ENCODE results near the gene NDC80. TPM values are rescaled to one million over a fixed set of nuclear protein-coding genes. Genes with fewer than 3 reads are reported as not detected.
A peak's percentile ranks its signal among the peaks of the same experiment; 100 is the strongest.

The NDC80 gene
- total RNA-seq, 1 donor from 2014 or later = not detected

- intact Hi-C loops (cut with DNase I) = no loop called here
Measured at GRCh38 chr18:2618009-2618408, 46.7 kb downstream of the NDC80 start.

GRCh38 chr18:2625217-2625616, 53.9 kb downstream of the NDC80 start:
- TF ChIP-seq, protein P1, sequence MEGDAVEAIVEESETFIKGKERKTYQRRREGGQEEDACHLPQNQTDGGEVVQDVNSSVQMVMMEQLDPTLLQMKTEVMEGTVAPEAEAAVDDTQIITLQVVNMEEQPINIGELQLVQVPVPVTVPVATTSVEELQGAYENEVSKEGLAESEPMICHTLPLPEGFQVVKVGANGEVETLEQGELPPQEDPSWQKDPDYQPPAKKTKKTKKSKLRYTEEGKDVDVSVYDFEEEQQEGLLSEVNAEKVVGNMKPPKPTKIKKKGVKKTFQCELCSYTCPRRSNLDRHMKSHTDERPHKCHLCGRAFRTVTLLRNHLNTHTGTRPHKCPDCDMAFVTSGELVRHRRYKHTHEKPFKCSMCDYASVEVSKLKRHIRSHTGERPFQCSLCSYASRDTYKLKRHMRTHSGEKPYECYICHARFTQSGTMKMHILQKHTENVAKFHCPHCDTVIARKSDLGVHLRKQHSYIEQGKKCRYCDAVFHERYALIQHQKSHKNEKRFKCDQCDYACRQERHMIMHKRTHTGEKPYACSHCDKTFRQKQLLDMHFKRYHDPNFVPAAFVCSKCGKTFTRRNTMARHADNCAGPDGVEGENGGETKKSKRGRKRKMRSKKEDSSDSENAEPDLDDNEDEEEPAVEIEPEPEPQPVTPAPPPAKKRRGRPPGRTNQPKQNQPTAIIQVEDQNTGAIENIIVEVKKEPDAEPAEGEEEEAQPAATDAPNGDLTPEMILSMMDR (IDR thresholded peaks at IDR 0.05) = no peak
- Histone ChIP-seq H3K27ac (no peak overlapping the region), H3K27me3 (no peaks in the 10 kb centered on the region), H3K4me3 (no peak overlapping the region), H3K36me3 (no peaks in the 10 kb centered on the region), H3K4me1 (no peaks in the 10 kb centered on the region), H3K9me3 (no peaks in the 10 kb centered on the region)
- DNase-seq (ENCODE audit: low spot score in 2 of 2) = no peak
- intact Hi-C loops (cut with DNase I) = no loop called here

More at GRCh38 chr18:2618009-2618408, 46.7 kb downstream of the NDC80 start:
- Histone ChIP-seq H3K27me3 (no peaks in the 10 kb centered on the region), H3K4me1 (no peaks in the 10 kb centered on the region), H3K27ac (no peak overlapping the region), H3K4me3 (no peak overlapping the region), H3K36me3 (no peaks in the 10 kb centered on the region), H3K9me3 (no peaks in the 10 kb centered on the region)
- no peak for DNase-seq (ENCODE audit: low spot score in 2 of 2)
- TF ChIP-seq, protein P1 (IDR thresholded peaks at IDR 0.05) = no peak

GRCh38 chr18:2627821-2628276, 56.5 kb downstream of the NDC80 start:
- H3K4me1 ChIP-seq = no peaks in the 10 kb centered on the region
- H3K27ac ChIP-seq = no peak overlapping the region
- no peaks in the 10 kb centered on the region for H3K36me3 ChIP-seq
- intact Hi-C loops (cut with DNase I) = no loop called here
- TF ChIP-seq, protein P1 (IDR thresholded peaks at IDR 0.05) = no peak
- H3K9me3 ChIP-seq = no peaks in the 10 kb centered on the region
- no peak overlapping the region for H3K4me3 ChIP-seq
- H3K27me3 ChIP-seq = no peaks in the 10 kb centered on the region
- DNase-seq (ENCODE audit: low spot score in 2 of 2) = no peak

GRCh38 chr18:2629003-2629402, 57.6 kb downstream of the NDC80 start:
- TF ChIP-seq, protein P1 (IDR thresholded peaks at IDR 0.05) = no peak

GRCh38 chr18:2635586-2635985, 64.2 kb downstream of the NDC80 start:
- H3K9me3 ChIP-seq = no peaks in the 10 kb centered on the region
- TF ChIP-seq, protein P1 (IDR thresholded peaks at IDR 0.05) = no peak
- no peak for DNase-seq (ENCODE audit: low spot score in 2 of 2)
- intact Hi-C loops (cut with DNase I) = no loop called here
- no peak overlapping the region for H3K27ac ChIP-seq
- H3K4me1 ChIP-seq = no peaks in the 10 kb centered on the region
- no peak overlapping the region for H3K4me3 ChIP-seq
- H3K36me3 ChIP-seq = no peaks in the 10 kb centered on the region
- no peaks in the 10 kb centered on the region for H3K27me3 ChIP-seq

More at GRCh38 chr18:2629003-2629402, 57.6 kb downstream of the NDC80 start:
- Histone ChIP-seq H3K4me1 (no peaks in the 10 kb centered on the region), H3K9me3 (no peaks in the 10 kb centered on the region), H3K27ac (no peak overlapping the region), H3K36me3 (no peaks in the 10 kb centered on the region), H3K4me3 (no peak overlapping the region), H3K27me3 (no peaks in the 10 kb centered on the region)
- intact Hi-C loops (cut with DNase I) = no loop called here
- no peak for DNase-seq (ENCODE audit: low spot score in 2 of 2)

DNA sequence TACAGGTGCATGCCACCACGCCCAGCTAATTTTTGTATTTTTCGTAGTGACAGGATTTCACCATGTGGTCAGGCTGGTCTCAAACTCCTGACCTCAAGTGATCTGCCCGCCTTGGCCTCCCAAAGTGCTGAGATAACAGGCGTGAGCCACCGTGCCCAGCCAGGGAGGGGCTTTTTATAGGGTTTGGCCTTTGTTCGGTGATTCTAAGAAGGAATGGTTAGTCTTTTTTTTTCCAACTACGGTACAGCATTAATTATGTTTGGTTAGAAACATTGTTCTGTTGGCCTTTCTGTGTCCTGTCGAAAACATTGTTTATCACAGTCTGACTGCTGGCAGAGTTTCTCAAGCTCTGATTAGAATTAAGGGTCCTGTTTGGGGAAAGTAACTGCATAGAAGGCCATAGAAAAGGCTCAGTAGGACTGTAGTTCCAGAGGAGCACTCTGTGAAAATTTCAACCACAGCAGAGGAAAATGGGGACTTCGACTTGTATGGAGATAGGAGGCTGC, 64.8 kb downstream of the NDC80 start:
- Histone ChIP-seq H3K27me3 (no peaks in the 10 kb centered on the region), H3K36me3 (no peaks in the 10 kb centered on the region), H3K9me3 (no peaks in the 10 kb centered on the region), H3K4me3 (no peak overlapping the region), H3K4me1 (no peaks in the 10 kb centered on the region), H3K27ac (peak overlapping the region; percentile 44 to 59)
- no peak for DNase-seq (ENCODE audit: low spot score in 2 of 2)
- TF ChIP-seq, protein P1 (IDR thresholded peaks at IDR 0.05) = no peak
- intact Hi-C loops (cut with DNase I) = no loop called here

Measured in ascending aorta (tissue), 2 donors.